BLaER1 treated with 17β-estradiol and CSF1 and Interleukin-3, amounts not matched to agents 10 nM and 100 nM (cell line): Measurements from ENCODE around the gene PXYLP1.

Experiments used
- H3K27ac ChIP-seq, 11 experiments: shearing (Covaris generic); formaldehyde crosslinking; 2 replicates each; pipeline ENCODE4 v1.8.1; 2022
- H3K27me3 ChIP-seq, 11 experiments: shearing (Covaris generic); formaldehyde crosslinking; 2 replicates each; pipeline ENCODE4 v1.8.1; 2022
- H3K36me3 ChIP-seq, 11 experiments: shearing (Covaris generic); formaldehyde crosslinking; 2 replicates each; pipeline ENCODE4 v1.8.1; 2022
- H3K4me1 ChIP-seq, 10 experiments: shearing (Covaris generic); formaldehyde crosslinking; 2 replicates each; pipeline ENCODE4 v1.8.1; 2022
- H3K4me2 ChIP-seq, 11 experiments: shearing (Covaris generic); formaldehyde crosslinking; 2 replicates each; pipeline ENCODE4 v1.8.1; 2022
- H3K4me3 ChIP-seq, 10 experiments: shearing (Covaris generic); formaldehyde crosslinking; 2 replicates each; pipeline ENCODE4 v1.8.1; 2022
- H3K9ac ChIP-seq, 11 experiments: shearing (Covaris generic); formaldehyde crosslinking; 2 replicates each; pipeline ENCODE4 v1.8.1; 2022
- H3K9me3 ChIP-seq, 11 experiments: shearing (Covaris generic); formaldehyde crosslinking; replicated peaks in 1 of 11; 2 replicates each; pipeline ENCODE4 v1.8.1; 2022
- H4K20me1 ChIP-seq, 11 experiments: shearing (Covaris generic); formaldehyde crosslinking; 2 replicates each; pipeline ENCODE4 v1.8.1; 2022
- Cebpa-rat ChIP-seq, 11 experiments: shearing (Covaris generic); IDR thresholded peaks; 2 replicates each; pipeline ENCODE4 v1.8.1; 2022

The PXYLP1 gene

DNA sequence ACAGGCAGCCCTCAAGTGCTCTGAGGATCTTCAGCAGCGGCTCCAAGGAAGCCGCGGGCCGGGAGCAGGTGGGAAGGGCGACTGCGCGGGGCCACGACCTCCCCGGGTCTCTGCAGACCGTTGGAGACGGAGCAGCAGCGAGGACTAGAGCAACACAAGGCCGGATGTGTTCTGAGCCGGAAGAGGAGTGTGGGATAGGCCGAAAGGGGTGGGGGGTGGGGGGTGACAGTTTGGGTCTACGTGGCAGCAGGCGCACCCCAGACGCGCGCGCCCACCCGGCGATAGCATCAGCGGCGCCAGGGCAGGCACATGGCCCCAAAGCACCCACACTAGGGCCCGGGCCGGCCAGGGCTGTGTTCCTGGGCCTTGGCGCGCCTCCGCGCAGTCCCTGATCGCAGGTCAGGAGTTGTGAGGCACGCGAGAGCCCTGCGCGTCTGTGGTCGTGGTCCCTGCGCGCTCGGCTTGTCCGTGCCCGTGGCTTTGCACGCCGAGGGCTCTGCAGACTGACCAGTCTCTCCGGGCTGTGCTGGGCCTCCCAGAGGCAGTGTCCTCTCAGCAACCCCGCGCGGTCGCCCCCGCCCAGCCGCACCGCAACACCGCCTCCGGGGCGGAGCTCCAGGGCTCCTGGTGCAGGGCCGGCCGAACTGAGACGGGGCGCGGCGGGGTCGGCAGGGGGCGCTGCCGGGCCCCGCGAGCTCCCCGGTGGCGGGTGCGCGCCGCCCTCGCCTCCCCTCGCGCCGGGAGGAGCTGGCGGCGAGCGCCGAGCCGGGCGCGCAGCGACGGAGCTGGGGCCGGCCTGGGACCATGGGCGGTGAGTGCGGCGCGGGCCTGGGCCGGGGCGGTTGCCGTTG, at the start of gene PXYLP1:
TSS of gene PXYLP1 (plus strand) at position 725 of the 851 bp plus-strand sequence. CDS start 28,351 bp downstream, outside the sequence.
- Histone ChIP-seq H3K27me3 (peaks cover 0 to 12% (median 9%) of the 10 kb centered on the region in 11 experiments; a peak in 12 of 22 replicates), H3K36me3 (peaks cover 0 to 16% (median 0%) of the 10 kb centered on the region in 11 experiments; a peak in 5 of 22 replicates), H3K4me3 (peak within 1 kb of the TSS; percentile 73 to 90 (median 80)), H3K9me3 (peaks cover 0 to 3% (median 2%) of the 10 kb centered on the region in 11 experiments; a peak in 5 of 22 replicates), H3K9ac (peak within 1 kb of the TSS; percentile 77 to 95 (median 88)), H4K20me1 (peaks cover 0 to 5% (median 0%) of the 10 kb centered on the region in 11 experiments; a peak in 2 of 22 replicates), H3K4me1 (peaks cover 35 to 75% (median 62%) of the 10 kb centered on the region in 10 experiments), H3K27ac (peak within 1 kb of the TSS; percentile 69 to 96 (median 88)), H3K4me2 (peak within 1 kb of the TSS; percentile 62 to 97 (median 94))
- no peak for TF ChIP-seq Cebpa-rat (IDR thresholded peaks at IDR 0.05)

GRCh38 chr3:141183606-141184005, 48.0 kb upstream of the PXYLP1 start:
- H3K4me3 ChIP-seq = no peak overlapping the region
- no peak overlapping the region for H3K9ac ChIP-seq
- H3K4me2 ChIP-seq = no peak overlapping the region
- no peaks in the 10 kb centered on the region for H4K20me1 ChIP-seq
- H3K36me3 ChIP-seq = no peaks in the 10 kb centered on the region
- TF ChIP-seq Cebpa-rat (IDR thresholded peaks at IDR 0.05) = no peak
- no peak overlapping the region for H3K27ac ChIP-seq
- no peaks in the 10 kb centered on the region for H3K27me3 ChIP-seq
- H3K4me1 ChIP-seq = no peaks in the 10 kb centered on the region
- peaks cover 6 to 16% (median 11%) of the 10 kb centered on the region in 11 experiments; a peak in 18 of 22 replicates for H3K9me3 ChIP-seq

DNA sequence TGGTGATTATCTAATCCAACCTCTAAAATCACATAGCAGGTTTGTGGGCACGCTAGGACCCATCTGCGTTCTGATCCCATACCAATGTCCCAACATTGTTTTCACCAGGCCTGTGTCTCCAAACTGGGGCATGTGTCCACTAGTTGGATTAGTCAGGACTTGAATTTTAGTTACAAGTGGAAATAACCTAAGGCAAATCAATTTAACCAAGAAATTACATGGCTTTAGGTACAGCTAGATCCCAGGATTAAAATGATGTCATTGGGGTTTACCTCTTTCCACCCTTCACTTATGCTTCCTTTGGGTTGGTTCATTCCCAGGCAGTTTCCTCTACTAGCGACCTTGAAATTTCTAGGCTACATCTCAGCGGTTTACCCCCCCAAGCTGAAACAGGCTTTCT, 47.2 kb upstream of the PXYLP1 start:
- Histone ChIP-seq H3K27ac (no peak overlapping the region), H3K4me1 (no peaks in the 10 kb centered on the region), H3K27me3 (no peaks in the 10 kb centered on the region), H4K20me1 (no peaks in the 10 kb centered on the region), H3K4me3 (no peak overlapping the region), H3K9me3 (peaks cover 6 to 16% (median 11%) of the 10 kb centered on the region in 11 experiments; a peak in 18 of 22 replicates), H3K4me2 (no peak overlapping the region), H3K36me3 (no peaks in the 10 kb centered on the region), H3K9ac (no peak overlapping the region)
- no peak for TF ChIP-seq Cebpa-rat (IDR thresholded peaks at IDR 0.05)

- Histone ChIP-seq H3K27ac (no peak overlapping the region), H3K9ac (no peak overlapping the region), H3K4me1 (peaks cover 0 to 8% (median 6%) of the 10 kb centered on the region in 10 experiments; a peak in 5 of 20 replicates), H4K20me1 (no peaks in the 10 kb centered on the region), H3K4me3 (no peak overlapping the region), H3K9me3 (no peaks in the 10 kb centered on the region; a peak in 1 of 22 replicates), H3K36me3 (no peaks in the 10 kb centered on the region), H3K27me3 (no peaks in the 10 kb centered on the region), H3K4me2 (no peak overlapping the region)
- TF ChIP-seq Cebpa-rat (IDR thresholded peaks at IDR 0.05) = no peak
Measured at GRCh38 chr3:141191097-141191749, 40.4 kb upstream of the PXYLP1 start.

DNA sequence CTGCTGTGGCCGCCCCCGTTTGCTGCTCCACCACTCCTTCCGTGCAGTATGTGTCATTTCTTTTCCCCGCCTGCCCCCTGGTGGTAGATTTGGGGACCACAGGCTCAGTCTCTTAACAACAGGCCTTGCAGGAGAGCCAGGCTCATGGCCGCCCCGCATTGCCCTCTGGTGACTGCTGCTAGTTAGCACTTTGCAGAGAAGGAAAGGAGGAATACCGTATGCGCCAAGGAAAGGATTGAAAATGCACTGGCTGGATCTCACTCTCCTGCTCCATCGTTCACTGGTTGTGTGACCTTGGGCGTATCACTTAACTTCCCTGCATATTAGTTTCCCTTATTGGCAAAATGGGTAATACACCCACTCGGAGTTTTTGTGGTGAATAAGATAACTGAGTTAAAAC, 39.3 kb upstream of the PXYLP1 start:
- no peaks in the 10 kb centered on the region; a peak in 1 of 22 replicates for H3K9me3 ChIP-seq
- no peaks in the 10 kb centered on the region for H3K27me3 ChIP-seq
- no peak for TF ChIP-seq Cebpa-rat (IDR thresholded peaks at IDR 0.05)
- H4K20me1 ChIP-seq = no peaks in the 10 kb centered on the region
- no peak overlapping the region for H3K4me2 ChIP-seq
- no peaks in the 10 kb centered on the region for H3K36me3 ChIP-seq
- H3K27ac ChIP-seq = no peak overlapping the region
- H3K9ac ChIP-seq = no peak overlapping the region
- H3K4me3 ChIP-seq = no peak overlapping the region
- peaks cover 0 to 8% (median 6%) of the 10 kb centered on the region in 10 experiments; a peak in 5 of 20 replicates for H3K4me1 ChIP-seq

- no peaks in the 10 kb centered on the region for H4K20me1 ChIP-seq
- H3K4me1 ChIP-seq = peaks cover 0 to 8% (median 6%) of the 10 kb centered on the region in 10 experiments; a peak in 5 of 20 replicates
- no peaks in the 10 kb centered on the region for H3K27me3 ChIP-seq
- H3K27ac ChIP-seq = no peak overlapping the region
- no peaks in the 10 kb centered on the region for H3K36me3 ChIP-seq
- TF ChIP-seq Cebpa-rat (IDR thresholded peaks at IDR 0.05) = no peak
- H3K9me3 ChIP-seq = no peaks in the 10 kb centered on the region; a peak in 1 of 22 replicates
- H3K4me3 ChIP-seq = no peak overlapping the region
- H3K9ac ChIP-seq = no peak overlapping the region
- peak overlapping the region in 5 of 11 experiments; percentile 1 to 21 (median 16); a peak in 5 of 22 replicates for H3K4me2 ChIP-seq
Measured at GRCh38 chr3:141193066-141193830, 38.4 kb upstream of the PXYLP1 start.

GRCh38 chr3:141201122-141201521, 30.5 kb upstream of the PXYLP1 start:
- H3K27ac ChIP-seq = no peak overlapping the region
- H3K36me3 ChIP-seq = no peaks in the 10 kb centered on the region
- TF ChIP-seq Cebpa-rat (IDR thresholded peaks at IDR 0.05) = no peak
- H3K27me3 ChIP-seq = no peaks in the 10 kb centered on the region
- no peak overlapping the region for H3K4me3 ChIP-seq
- H4K20me1 ChIP-seq = no peaks in the 10 kb centered on the region
- no peak overlapping the region for H3K9ac ChIP-seq
- peaks cover 0 to 20% (median 0%) of the 10 kb centered on the region in 10 experiments; a peak in 4 of 20 replicates for H3K4me1 ChIP-seq
- H3K4me2 ChIP-seq = peak overlapping the region in 2 of 11 experiments; percentile 8 to 44; a peak in 3 of 22 replicates
- no peaks in the 10 kb centered on the region for H3K9me3 ChIP-seq

DNA sequence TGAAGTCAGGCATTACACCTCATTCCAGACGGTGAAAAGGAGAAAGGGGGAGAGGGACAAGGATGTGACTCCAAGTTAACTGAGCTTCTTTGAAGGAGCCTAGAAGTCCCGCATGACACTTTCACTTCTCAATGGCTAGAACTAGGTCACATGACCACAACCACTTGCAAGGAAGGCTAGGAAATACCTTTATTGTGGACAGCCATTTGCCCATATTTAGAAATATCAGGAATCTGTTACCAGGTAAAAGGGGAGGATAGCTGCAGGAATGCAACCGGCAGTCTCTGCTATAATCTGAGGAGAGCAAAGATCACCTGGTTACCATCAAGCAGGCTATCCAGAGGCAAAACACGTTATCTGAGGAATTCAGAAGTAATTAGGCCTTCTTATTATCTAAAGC, 28.9 kb upstream of the PXYLP1 start:
- Histone ChIP-seq H3K9me3 (no peaks in the 10 kb centered on the region), H3K4me3 (no peak overlapping the region), H3K27ac (no peak overlapping the region), H3K36me3 (no peaks in the 10 kb centered on the region), H4K20me1 (no peaks in the 10 kb centered on the region), H3K4me2 (peak overlapping the region in 2 of 11 experiments; percentile 44 to 67; a peak in 2 of 22 replicates), H3K4me1 (peaks cover 0 to 20% (median 0%) of the 10 kb centered on the region in 10 experiments; a peak in 4 of 20 replicates), H3K27me3 (no peaks in the 10 kb centered on the region), H3K9ac (no peak overlapping the region)
- TF ChIP-seq Cebpa-rat (IDR thresholded peaks at IDR 0.05) = no peak
